ENCODE measurements around the gene TSPYL1.
"Not testable (repeated sequence)": the region's sequence is repeated elsewhere in the genome, so short reads cannot be mapped to it uniquely, and the experiment has no call there.

TSPYL1 gene

DNA sequence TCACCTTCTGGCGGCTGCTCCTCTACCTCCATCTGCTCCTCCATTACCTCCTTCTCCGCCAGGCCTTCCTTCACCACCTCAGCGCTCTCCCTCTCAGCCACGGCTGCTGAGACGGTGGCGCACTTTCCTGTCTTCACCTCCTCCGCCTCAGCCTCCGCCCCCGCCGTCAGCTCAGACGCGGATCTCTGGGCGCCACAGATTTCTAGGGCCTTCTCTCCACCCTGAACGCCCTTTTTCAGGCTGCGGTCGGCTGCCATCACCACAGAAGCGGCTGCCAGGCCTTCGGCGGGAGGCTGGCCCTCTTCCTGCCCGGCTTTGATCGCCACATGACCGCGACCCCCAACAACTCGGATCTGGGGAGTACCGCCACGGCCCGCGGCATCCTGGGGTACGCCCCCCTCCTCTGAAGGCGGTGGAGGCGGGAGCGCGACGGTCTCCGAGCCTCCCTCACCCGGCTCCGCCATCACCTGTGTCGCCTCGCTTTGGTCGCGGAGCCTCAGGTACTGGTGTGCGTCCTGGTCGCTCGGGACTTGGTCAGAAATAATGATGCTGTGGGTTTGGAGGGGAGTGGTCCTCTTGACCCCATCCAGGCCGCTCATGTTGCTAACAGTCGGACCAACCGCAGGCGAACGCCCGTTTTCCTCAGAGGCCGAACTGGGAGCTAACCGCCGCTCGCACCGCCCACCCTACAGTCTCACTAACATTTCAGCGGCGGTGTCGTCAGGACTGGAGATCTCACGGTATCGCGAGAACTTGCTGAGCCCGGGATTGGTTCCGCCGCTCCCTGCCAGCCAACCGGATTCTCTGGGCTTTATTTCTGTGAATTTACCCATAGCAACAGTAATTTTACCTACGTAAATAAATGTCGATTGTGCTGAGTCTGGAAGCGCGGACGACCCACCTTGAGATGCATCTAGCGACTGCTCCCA is at the start of gene TSPYL1:
Gene TSPYL1 (minus strand): TSS at position 699 of the 929 bp plus-strand sequence. CDS start 100 bp downstream, at position 599.
- Mint-ChIP-seq H3K4me3 (peak within 1 kb of the TSS; percentile 99), H3K27me3 (ENCODE audit: low read depth) (no peaks in the 10 kb centered on the region), H3K36me3 (ENCODE audit: low read depth) (peaks cover 37% of the 10 kb centered on the region), H3K27ac (peak within 1 kb of the TSS; percentile 99), H3K9me3 (no peaks in the 10 kb centered on the region), H3K4me1 (ENCODE audit: low read depth) (peaks cover 42% of the 10 kb centered on the region)
- peak; percentile 94 for DNase-seq (ENCODE audit: low spot score)

DNA sequence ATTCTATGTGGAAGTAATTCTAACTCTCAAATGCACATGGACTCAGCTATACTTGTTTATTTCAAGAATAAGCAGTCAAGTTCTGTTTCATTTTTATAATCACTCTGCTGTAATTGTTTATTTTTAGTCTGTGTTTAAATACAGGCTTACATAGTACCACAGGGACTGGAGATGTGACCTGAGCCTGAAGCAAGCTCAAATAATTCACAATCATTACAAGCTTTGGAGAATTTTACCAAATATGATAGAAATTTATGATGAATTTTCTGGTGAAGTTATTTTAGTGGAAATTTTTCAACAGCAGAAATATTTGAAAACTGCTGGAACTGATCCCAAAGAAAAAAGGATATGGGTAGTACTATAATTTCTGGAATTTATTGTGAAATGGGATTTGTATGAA is 49.4 kb upstream of the TSPYL1 start:
- Mint-ChIP-seq H3K27me3 (ENCODE audit: low read depth) (no peaks in the 10 kb centered on the region), H3K9me3 (no peaks in the 10 kb centered on the region), H3K27ac (no peak overlapping the region), H3K36me3 (ENCODE audit: low read depth) (no peaks in the 10 kb centered on the region), H3K4me1 (ENCODE audit: low read depth) (peaks cover 1% of the 10 kb centered on the region), H3K4me3 (no peak overlapping the region)
- no peak for DNase-seq (ENCODE audit: low spot score)

DNA sequence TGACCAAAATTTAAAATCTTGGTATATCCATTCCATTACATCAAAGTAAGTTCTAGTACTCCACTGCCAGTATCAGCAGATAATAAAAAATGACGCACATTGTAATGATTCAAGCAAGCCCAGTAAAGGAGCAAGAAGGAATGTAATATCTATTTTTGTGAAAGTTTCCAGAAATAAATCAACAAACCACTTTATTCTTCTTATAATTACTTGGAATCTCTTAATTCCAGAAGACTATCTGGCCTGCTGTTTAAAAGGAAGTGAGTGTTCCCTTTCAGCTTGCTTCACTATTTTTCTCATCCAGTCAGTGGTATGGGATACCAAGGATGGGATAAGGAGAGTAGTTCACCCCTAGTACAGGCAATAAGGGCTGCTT is 48.8 kb upstream of the TSPYL1 start:
- Mint-ChIP-seq H3K4me3 (no peak overlapping the region), H3K4me1 (ENCODE audit: low read depth) (peaks cover 1% of the 10 kb centered on the region)

DNA sequence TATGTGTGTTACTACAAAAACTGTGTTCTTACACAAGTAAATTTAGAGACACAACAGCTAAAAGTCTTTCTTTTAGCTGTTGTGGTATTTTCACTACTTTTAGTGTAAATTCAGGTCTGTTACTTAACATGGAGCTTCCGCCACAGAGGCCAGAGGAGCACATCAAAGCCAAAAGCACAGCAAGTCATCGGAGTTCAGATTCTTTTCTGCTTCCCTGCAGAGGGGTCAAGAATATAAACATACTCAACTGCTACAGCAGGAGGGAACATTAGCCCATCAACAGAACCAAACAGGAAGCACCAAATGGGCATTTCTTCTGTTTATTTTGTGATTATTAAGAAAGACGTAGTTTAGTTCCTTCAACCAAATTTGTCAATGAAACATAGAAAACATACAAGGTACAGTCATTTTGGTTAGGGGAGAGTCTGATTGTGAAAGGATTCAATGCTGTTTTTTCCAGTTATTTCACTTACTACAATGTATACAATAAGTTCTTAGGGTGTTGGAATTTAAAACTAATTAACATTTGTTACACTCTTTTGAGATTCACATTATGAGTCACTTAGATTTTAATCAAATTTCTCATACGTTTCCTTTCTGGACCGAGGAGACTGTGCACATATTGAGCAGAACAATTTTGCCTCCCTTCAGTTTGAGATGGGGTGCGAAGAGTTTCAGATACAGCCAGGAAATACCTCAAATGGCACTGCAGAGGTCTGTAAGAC is 48.2 kb upstream of the TSPYL1 start:
- Mint-ChIP-seq H3K27ac (no peak overlapping the region), H3K27me3 (ENCODE audit: low read depth) (no peaks in the 10 kb centered on the region), H3K4me1 (ENCODE audit: low read depth) (peaks cover 1% of the 10 kb centered on the region), H3K4me3 (no peak overlapping the region), H3K9me3 (no peaks in the 10 kb centered on the region), H3K36me3 (ENCODE audit: low read depth) (no peaks in the 10 kb centered on the region)
- DNase-seq (ENCODE audit: low spot score) = no peak

More for the DNA sequence above, 48.8 kb upstream of the TSPYL1 start:
- Mint-ChIP-seq H3K27me3 (ENCODE audit: low read depth) (no peaks in the 10 kb centered on the region), H3K36me3 (ENCODE audit: low read depth) (no peaks in the 10 kb centered on the region), H3K27ac (no peak overlapping the region), H3K9me3 (no peaks in the 10 kb centered on the region)
- DNase-seq (ENCODE audit: low spot score) = no peak

DNA sequence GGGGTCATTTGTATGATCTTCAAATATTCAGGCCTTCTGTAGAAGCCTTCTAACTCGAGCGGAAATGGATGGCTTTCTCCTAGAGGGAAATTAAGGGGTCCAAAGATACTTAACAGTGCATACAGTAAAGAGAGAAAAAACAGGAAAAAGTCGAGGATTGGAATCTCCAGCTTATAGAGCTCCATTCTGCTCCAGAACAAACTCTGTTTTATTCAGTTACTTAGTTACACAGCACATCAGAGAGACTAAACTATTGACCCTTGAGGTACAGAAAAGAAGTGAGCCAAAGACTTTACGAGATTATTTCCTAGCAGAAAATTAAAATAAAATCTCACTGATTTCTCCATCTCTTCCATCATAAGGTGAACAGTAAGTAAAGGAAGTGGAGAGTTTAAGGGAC is 47.3 kb upstream of the TSPYL1 start:
- DNase-seq (ENCODE audit: low spot score) = no peak
- no peaks in the 10 kb centered on the region for H3K27me3 Mint-ChIP-seq (ENCODE audit: low read depth)
- H3K36me3 Mint-ChIP-seq (ENCODE audit: low read depth) = no peaks in the 10 kb centered on the region
- H3K9me3 Mint-ChIP-seq = no peaks in the 10 kb centered on the region
- no peak overlapping the region for H3K4me3 Mint-ChIP-seq
- peaks cover 1% of the 10 kb centered on the region for H3K4me1 Mint-ChIP-seq (ENCODE audit: low read depth)
- H3K27ac Mint-ChIP-seq = no peak overlapping the region

DNA sequence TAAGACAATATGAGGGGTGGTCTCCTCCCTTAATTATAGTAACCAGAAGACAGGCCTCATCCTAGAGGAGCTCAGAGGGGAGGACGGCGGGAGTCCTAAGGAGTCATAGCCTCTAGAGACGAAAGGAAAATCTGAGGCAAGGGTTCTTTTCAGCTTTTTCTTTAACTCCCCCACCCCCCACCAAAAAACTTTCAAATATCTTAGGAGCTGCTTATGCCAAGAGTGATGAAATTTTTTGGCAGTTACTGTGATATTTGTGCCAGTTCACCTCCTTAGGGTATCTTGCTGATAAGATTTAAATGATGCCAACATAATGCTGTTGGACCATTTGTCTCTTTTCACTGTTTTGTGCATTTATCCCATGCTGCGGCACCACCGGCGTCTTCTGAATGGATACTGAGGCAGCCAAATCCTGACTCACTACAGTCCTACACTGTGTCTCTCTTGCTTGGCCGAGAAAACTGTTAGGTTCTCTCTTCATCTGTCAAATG is 46.5 kb upstream of the TSPYL1 start:
- Mint-ChIP-seq H3K4me1 (ENCODE audit: low read depth) (peaks cover 1% of the 10 kb centered on the region), H3K4me3 (no peak overlapping the region), H3K36me3 (ENCODE audit: low read depth) (no peaks in the 10 kb centered on the region), H3K27ac (no peak overlapping the region), H3K27me3 (ENCODE audit: low read depth) (no peaks in the 10 kb centered on the region), H3K9me3 (no peaks in the 10 kb centered on the region)
- DNase-seq (ENCODE audit: low spot score) = no peak

DNA sequence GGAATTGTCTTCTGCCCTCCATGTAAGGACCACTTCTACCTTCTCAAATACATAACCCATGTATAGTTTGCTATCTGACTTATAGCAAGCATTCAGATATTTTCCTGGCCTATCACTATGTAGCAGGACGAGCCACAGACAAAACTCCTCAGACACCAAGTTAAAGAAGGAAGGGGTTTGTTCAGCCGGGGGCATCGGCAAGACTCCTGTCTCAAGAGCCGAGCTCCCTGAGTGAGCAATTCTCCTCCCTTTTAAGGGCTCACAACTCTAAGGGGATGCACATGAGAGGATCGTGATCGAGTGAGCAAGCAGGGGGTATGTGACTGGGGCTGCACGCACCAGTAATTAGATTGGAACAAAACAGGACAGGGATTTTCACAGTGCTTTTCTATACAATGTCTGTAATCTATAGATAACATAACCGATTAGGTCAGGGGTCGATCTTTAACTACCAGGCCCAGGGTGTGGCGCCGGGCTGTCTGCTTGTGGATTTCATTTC is 46.0 kb upstream of the TSPYL1 start:
- not testable (repeated sequence) for H3K4me3 Mint-ChIP-seq; H3K9me3 Mint-ChIP-seq; H3K36me3 Mint-ChIP-seq (ENCODE audit: low read depth); H3K27ac Mint-ChIP-seq; H3K27me3 Mint-ChIP-seq (ENCODE audit: low read depth); DNase-seq (ENCODE audit: low spot score); H3K4me1 Mint-ChIP-seq (ENCODE audit: low read depth)

DNA sequence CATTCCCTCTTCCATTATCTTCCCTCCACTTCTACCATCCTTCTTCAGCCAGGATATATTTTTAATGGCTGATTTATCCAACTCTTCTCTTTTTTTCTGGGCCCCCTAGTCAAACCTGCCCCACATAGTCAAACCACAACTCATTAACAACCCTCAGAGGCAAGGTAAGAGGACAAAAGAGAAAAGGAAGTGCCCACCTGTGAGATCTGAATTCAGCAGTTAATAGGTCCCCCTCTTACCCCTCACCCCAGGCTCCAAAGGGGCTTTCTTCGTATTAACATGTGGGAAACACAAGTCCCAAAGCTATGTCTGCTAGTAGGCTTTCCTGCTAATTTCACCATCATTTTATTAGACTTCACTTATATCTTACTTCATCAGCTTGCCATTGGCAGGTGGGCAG is 44.1 kb upstream of the TSPYL1 start:
- Mint-ChIP-seq H3K27me3 (ENCODE audit: low read depth) (no peaks in the 10 kb centered on the region), H3K4me3 (no peak overlapping the region), H3K27ac (no peak overlapping the region), H3K36me3 (ENCODE audit: low read depth) (no peaks in the 10 kb centered on the region), H3K4me1 (ENCODE audit: low read depth) (peaks cover 1% of the 10 kb centered on the region), H3K9me3 (no peaks in the 10 kb centered on the region)
- DNase-seq (ENCODE audit: low spot score) = no peak

DNA sequence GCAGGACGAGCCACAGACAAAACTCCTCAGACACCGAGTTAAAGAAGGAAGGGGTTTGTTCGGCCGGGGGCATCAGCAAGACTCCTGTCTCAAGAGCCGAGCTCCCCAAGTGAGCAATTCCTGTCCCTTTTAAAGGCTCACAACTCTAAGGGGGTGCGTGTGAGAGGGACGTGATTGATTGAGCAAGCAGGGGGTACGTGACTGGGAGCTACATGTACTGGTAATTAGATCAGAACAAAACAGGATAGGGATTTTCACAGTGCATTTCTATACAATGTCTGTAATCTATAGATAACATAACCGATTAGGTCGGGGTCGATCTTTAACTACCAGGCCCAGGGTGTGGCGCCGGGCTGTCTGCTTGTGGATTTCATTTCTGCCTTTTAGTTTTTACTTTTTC is 42.2 kb upstream of the TSPYL1 start:
- not testable (repeated sequence) for H3K36me3 Mint-ChIP-seq (ENCODE audit: low read depth); H3K27me3 Mint-ChIP-seq (ENCODE audit: low read depth); H3K9me3 Mint-ChIP-seq; H3K4me3 Mint-ChIP-seq; DNase-seq (ENCODE audit: low spot score); H3K4me1 Mint-ChIP-seq (ENCODE audit: low read depth); H3K27ac Mint-ChIP-seq

DNA sequence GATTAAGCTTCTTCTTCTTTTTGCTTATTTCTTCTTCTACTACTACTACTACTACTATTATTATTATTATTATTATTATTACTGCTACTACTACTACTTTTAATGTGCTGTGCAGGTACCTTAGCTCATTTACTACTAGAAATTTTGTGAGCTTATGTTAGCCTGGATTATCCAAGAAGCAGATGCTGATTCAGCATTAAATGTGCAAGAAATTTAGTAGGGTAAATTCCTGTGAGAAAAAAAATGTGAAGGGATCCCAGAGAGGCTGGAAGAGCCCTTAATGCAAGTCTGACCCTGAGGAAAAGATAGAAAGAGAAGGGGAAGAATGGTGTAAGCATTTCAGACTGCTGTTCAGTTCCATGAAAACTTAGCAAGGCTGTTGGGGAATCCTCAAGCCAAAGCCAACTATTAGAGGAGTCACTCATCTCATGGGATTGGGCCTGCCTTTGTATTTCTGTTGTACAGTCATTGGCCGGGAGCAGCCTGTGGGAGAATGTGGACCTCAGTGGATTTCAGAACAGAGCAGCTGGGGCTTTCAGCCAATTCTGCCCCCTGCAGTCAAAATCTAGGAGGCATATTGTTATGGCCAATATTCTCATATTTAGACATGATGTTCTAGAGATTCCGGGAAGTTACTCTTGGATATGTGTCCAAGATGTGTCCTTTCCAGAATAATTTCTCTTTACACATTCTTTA is 37.2 kb upstream of the TSPYL1 start:
- H3K4me1 Mint-ChIP-seq (ENCODE audit: low read depth) = no peaks in the 10 kb centered on the region
- H3K27me3 Mint-ChIP-seq (ENCODE audit: low read depth) = no peaks in the 10 kb centered on the region
- H3K36me3 Mint-ChIP-seq (ENCODE audit: low read depth) = no peaks in the 10 kb centered on the region
- no peaks in the 10 kb centered on the region for H3K9me3 Mint-ChIP-seq
- no peak for DNase-seq (ENCODE audit: low spot score)
- no peak overlapping the region for H3K4me3 Mint-ChIP-seq
- no peak overlapping the region for H3K27ac Mint-ChIP-seq

DNA sequence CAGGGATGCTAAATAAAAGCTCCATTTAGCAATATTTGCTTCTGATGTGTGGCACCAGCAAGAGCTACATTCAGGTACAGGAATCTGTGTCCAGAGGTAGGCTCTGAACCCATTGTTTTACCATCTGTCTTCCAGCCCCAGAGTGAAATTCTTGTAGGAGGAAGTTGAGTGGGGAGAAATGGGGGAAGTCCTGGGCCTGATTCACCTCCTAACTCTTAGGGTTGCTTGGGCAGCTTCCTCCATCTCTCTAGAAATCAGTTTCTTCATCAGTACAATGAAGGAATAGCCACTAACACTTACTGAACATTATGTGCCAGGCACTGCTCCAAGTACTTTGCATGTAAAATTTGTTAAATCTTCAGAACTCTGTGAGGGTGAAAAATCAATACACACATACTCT is 35.1 kb upstream of the TSPYL1 start:
- DNase-seq (ENCODE audit: low spot score) = no peak
- Mint-ChIP-seq H3K4me1 (ENCODE audit: low read depth) (no peaks in the 10 kb centered on the region), H3K4me3 (no peak overlapping the region), H3K9me3 (no peaks in the 10 kb centered on the region), H3K27ac (no peak overlapping the region), H3K36me3 (ENCODE audit: low read depth) (no peaks in the 10 kb centered on the region), H3K27me3 (ENCODE audit: low read depth) (no peaks in the 10 kb centered on the region)

DNA sequence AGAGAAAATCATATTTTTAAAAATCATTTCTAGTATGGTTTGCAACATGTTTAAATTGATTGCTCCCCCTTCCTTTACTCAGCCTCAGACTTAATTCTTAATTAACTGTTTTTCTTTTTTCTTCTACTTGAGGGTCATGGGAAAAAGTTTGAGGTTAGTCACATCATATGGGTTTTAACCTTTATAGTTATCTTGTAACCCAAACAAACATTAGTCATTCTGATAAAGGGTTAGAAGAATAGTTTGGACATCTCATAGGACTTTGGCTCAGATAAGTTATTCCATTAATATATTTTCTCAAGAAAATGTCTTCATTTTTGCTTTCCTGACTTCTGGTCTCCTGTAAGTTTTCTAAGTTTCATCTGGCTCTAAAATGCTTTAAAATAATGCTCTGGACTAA is 34.5 kb upstream of the TSPYL1 start:
- Mint-ChIP-seq H3K27ac (no peak overlapping the region), H3K9me3 (no peaks in the 10 kb centered on the region), H3K36me3 (ENCODE audit: low read depth) (no peaks in the 10 kb centered on the region), H3K4me1 (ENCODE audit: low read depth) (no peaks in the 10 kb centered on the region), H3K4me3 (no peak overlapping the region), H3K27me3 (ENCODE audit: low read depth) (no peaks in the 10 kb centered on the region)
- no peak for DNase-seq (ENCODE audit: low spot score)

DNA sequence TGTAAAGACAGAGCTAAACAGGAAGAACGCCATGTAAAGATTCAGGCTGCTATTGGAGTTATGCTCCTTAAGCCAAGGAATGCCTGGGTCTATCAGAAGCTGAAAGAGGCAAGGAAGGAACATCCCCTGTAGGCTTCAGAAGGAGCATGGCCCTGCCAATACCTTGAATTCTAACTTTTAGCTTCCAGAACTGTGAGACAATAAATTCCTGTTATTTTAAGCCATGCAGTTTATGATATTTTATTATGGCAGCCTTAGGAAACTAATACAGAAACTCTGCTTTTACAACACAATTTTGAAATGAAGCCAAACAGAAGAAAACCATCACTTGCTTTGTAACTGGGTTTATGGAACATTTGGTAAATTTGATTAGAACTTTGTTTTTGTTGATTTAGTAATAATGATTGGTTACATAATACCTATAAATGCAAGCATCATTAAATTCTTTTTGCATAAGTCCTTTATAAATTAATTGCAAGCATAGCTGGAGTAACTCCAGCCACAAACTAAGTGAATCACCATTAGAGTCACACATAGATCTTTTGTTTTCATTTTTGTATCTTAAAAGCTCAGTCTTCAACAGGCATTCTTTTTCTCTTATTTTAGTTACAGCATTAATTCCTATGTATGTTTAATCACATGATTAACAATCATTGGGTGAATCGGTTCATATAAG is 33.5 kb upstream of the TSPYL1 start:
- no peak overlapping the region for H3K4me3 Mint-ChIP-seq
- no peak overlapping the region for H3K27ac Mint-ChIP-seq
- no peak for DNase-seq (ENCODE audit: low spot score)
- no peaks in the 10 kb centered on the region for H3K27me3 Mint-ChIP-seq (ENCODE audit: low read depth)
- H3K9me3 Mint-ChIP-seq = no peaks in the 10 kb centered on the region
- H3K36me3 Mint-ChIP-seq (ENCODE audit: low read depth) = no peaks in the 10 kb centered on the region
- H3K4me1 Mint-ChIP-seq (ENCODE audit: low read depth) = no peaks in the 10 kb centered on the region

Data from T-helper 2 cell treated with Interferon-gamma antibody and Interleukin-4, amounts not matched to agents 5 μg/mL and 100 μg/mL, for 36 hours (primary cell).